Esophagus squamous epithelium (tissue), 5 donors: ENCODE results near the gene PRKCA. TPM values are rescaled to one million over a fixed set of nuclear protein-coding genes. Genes with fewer than 3 reads are reported as not detected.
A peak's percentile ranks its signal among the peaks of the same experiment; 100 is the strongest.

Experiments used
- DNase-seq: peaks from one replicate; lab custom pipeline; 2025; lab: John Stamatoyannopoulos, UW
- H3K27ac ChIP-seq, 4 donors: fragments of 200-600 bp; sonication (generic); one replicate each; pipeline ENCODE4 v1.5.1; 2016 to 2019; ENCODE audit warnings: mild to moderate bottlenecking in 1 of 4
- H3K27me3 ChIP-seq, 4 donors: fragments of 200-600 bp; sonication (generic); 1 replicate in 3 of 4; 2 replicates in 1 of 4; pipeline versions ENCODE4 v1.5.1 to v1.6.0; 2017 to 2021; ENCODE audit warnings: antibody characterized with exemption in 1 of 4
- H3K36me3 ChIP-seq, 3 donors: fragments of 200-600 bp; sonication (generic); one replicate each; pipeline ENCODE4 v1.5.1; 2016 to 2019
- H3K4me1 ChIP-seq, 3 donors: fragments of 200-600 bp; sonication (generic); one replicate each; pipeline ENCODE4 v1.5.1; 2017 to 2019
- H3K4me3 ChIP-seq, 4 donors: fragments of 200-600 bp; sonication (generic); 1 replicate in 3 of 4; 2 replicates in 1 of 4; pipeline ENCODE4 v1.5.1; 2016 to 2019; ENCODE audit warnings: mild to moderate bottlenecking in 2 of 4, moderate library complexity in 1 of 4
- H3K9me3 ChIP-seq, 3 donors: fragments of 200-600 bp; sonication (generic); one replicate each; pipeline ENCODE4 v1.5.1; 2016 to 2019
- POLR2A ChIP-seq, 4 donors: fragments of 450-650 bp; IDR thresholded peaks; one replicate each; pipeline ENCODE4 v1.6.1; 2017; ENCODE audit warnings: antibody characterized with exemption in 4 of 4, mild to moderate bottlenecking in 4 of 4, moderate library complexity in 3 of 4
- WGBS, 2 donors: methylation state at CpG; one replicate each; pipeline ENCODE4 v1.1.5; 2018; 5-methylcytosine and 5-hydroxymethylcytosine counted together
- intact Hi-C: fragments of 100-400 bp; cut with DNase I; formaldehyde crosslinking; loops from one replicate; pipeline ENCODE4 v1.15.0; 2022
- total RNA-seq, 4 donors: library from RNA; depleted of rRNA; stranded (reverse); fragments of >200 nt; gene quantifications; one replicate each; pipeline ENCODE4 v1.1.0, GENCODE V29; 2016
- TF ChIP-seq, protein P1 (sequence below), 6 experiments: fragments of 450-650 bp in 4 of 6; fragments of 200-600 bp in 2 of 6; sonication (generic) in 2 of 6; IDR thresholded peaks; one replicate each; pipeline ENCODE4 v1.5.1; 2016 to 2019; ENCODE audit warnings: antibody characterized with exemption in 6 of 6, mild to moderate bottlenecking in 4 of 6, moderate library complexity in 4 of 6
- donor health status: DM: yes; HTN: yes; CAD: no.

Gene PRKCA
- total RNA-seq, 4 donors from 2014 or later = 2.4 to 9.2 (median 4.2) TPM

DNA sequence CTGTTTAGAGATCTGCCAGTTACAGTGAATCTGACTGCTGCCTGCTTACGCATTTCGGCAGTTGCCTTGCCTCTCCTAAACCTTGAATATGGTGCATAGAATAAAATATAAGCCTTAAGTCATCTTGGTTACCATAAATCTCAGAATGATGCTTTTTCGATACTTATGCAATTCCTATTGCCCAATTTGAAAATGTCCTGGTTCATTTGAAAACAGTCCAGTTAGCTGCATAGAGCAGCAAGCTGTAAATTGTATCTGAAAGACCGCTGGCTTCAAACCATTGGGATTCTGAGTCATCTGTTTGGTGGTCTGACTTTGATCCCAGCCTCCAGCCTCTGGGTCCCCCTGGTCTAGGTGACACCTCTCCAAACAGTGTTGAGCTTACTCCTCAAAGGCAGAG is 2.7 kb upstream of the PRKCA start:
- H3K27ac ChIP-seq = no peak overlapping the region
- intact Hi-C loops = no loop called here
- WGBS, 2 donors = 95% methylated on average over 4 of the region's 4 CpGs
- peaks cover 5 to 30% (median 13%) of the 10 kb centered on the region in 3 donors for H3K4me1 ChIP-seq
- no peak for DNase-seq
- no peak overlapping the region for H3K4me3 ChIP-seq
- TF ChIP-seq POLR2A (IDR thresholded peaks at IDR 0.05) = no peak
- TF ChIP-seq, protein P1, sequence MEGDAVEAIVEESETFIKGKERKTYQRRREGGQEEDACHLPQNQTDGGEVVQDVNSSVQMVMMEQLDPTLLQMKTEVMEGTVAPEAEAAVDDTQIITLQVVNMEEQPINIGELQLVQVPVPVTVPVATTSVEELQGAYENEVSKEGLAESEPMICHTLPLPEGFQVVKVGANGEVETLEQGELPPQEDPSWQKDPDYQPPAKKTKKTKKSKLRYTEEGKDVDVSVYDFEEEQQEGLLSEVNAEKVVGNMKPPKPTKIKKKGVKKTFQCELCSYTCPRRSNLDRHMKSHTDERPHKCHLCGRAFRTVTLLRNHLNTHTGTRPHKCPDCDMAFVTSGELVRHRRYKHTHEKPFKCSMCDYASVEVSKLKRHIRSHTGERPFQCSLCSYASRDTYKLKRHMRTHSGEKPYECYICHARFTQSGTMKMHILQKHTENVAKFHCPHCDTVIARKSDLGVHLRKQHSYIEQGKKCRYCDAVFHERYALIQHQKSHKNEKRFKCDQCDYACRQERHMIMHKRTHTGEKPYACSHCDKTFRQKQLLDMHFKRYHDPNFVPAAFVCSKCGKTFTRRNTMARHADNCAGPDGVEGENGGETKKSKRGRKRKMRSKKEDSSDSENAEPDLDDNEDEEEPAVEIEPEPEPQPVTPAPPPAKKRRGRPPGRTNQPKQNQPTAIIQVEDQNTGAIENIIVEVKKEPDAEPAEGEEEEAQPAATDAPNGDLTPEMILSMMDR (IDR thresholded peaks at IDR 0.05) = no peak
- H3K36me3 ChIP-seq = no peaks in the 10 kb centered on the region
- H3K9me3 ChIP-seq = no peaks in the 10 kb centered on the region
- peaks cover 0 to 7% (median 0%) of the 10 kb centered on the region in 4 donors for H3K27me3 ChIP-seq

DNA sequence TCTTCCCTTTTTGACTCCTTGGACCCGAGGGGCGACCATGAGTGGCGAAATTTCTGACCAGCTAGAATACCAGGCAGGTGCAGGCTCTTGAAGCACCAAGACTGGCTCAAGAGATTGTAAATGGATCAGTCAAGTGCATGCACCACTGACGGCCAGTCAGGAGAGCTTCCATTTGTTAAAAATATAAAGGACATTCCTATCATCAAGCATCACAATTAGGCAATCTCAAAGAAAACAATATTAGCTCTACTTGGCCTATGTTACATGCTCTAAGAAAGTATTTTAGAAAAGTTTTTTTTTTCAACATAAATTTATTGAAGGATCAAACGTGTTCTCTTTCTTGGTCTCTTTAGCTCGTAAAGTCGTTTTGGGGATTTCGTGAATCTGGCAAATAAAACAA is 1.5 kb upstream of the PRKCA start:
- peaks cover 5 to 43% (median 15%) of the 10 kb centered on the region in 3 donors for H3K4me1 ChIP-seq
- peaks cover 0 to 7% (median 0%) of the 10 kb centered on the region in 4 donors for H3K27me3 ChIP-seq
- H3K27ac ChIP-seq = no peak overlapping the region
- peak overlapping the region in 1 of 4 donors; percentile 73 for H3K4me3 ChIP-seq
- no peaks in the 10 kb centered on the region for H3K36me3 ChIP-seq
- WGBS, 2 donors = 71 to 75% methylated on average over 8 of the region's 8 CpGs
- no peak for DNase-seq
- H3K9me3 ChIP-seq = no peaks in the 10 kb centered on the region
- TF ChIP-seq, protein P1 (IDR thresholded peaks at IDR 0.05) = no peak
- TF ChIP-seq POLR2A (IDR thresholded peaks at IDR 0.05) = no peak
- intact Hi-C loops = no loop called here

DNA sequence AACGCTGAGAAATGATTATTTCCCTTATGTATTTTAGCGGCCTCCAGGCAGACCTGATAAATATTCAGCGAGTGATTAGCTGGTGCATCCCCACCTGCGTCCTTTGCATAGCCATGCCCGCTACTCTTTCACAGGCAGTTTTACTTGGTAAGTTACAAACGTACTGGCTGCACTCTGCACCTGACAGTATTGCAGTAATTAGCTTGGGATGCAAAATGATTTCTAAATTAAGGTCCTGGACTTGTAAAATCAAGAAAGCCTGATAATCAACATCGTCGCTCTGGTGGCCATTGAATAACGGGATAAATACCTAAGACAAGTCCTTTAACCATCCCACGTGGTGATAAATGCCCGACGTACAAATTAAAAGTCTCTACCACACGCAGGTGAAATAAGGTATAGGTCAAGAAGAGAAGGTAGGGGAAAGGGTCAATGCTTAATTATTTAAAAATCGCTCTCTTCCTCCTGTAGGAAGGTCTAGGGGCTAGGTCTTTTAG is 998 bp upstream of the PRKCA start:
- TF ChIP-seq, protein P1 (IDR thresholded peaks at IDR 0.05) = no peak
- no peak for TF ChIP-seq POLR2A (IDR thresholded peaks at IDR 0.05)
- Histone ChIP-seq H3K9me3 (no peaks in the 10 kb centered on the region), H3K4me3 (peak overlapping the region; percentile 60 to 89 (median 72)), H3K36me3 (no peaks in the 10 kb centered on the region), H3K4me1 (peaks cover 5 to 47% (median 15%) of the 10 kb centered on the region in 3 donors), H3K27me3 (peaks cover 0 to 7% (median 0%) of the 10 kb centered on the region in 4 donors), H3K27ac (peak overlapping the region in 2 of 4 donors; percentile 72 to 87)
- 30 to 34% methylated on average over 14 of the region's 14 CpGs for WGBS, 2 donors
- intact Hi-C loops = no loop called here
- DNase-seq = no peak

DNA sequence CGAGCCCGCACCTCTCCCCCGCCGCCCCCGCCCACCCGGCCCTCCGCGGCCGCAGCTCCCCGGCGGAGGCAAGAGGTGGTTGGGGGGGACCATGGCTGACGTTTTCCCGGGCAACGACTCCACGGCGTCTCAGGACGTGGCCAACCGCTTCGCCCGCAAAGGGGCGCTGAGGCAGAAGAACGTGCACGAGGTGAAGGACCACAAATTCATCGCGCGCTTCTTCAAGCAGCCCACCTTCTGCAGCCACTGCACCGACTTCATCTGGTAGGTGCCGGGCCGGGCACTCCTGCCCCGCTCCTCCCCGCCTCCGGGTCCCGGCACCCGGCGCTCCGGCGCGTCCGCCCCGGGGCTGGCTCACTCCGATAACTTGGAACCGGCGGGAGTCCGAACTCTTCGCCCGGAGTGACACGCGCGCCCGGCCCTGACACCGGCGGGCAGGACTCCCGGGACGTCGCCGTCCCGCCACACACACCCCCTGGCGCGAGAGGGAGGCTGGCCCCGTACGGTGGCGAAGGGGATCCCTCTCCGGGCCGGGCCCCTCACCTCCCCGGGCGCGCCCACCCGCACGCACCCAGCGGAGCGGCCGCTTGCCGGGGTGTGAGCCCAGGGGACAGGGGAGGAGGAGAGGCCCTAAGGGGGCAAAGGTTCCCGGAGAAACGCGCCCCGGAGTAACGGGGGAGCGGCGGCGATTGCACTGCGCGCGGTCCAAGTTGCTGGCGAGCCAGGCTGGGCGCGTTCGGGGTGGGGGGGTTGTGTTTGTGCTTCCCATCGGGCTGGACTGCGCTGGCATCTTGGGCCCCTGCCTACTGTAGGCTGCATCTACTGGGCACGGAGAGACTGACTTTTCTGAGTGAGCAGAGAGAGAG is 581 bp downstream of the PRKCA start:
- TF ChIP-seq POLR2A (IDR thresholded peaks at IDR 0.05) = no peak
- TF ChIP-seq, protein P1 (IDR thresholded peaks at IDR 0.05) = no peak
- peaks cover 5 to 49% (median 15%) of the 10 kb centered on the region in 3 donors for H3K4me1 ChIP-seq
- intact Hi-C loops = no loop called here
- H3K27ac ChIP-seq = peak overlapping the region; percentile 73 to 92 (median 82)
- H3K9me3 ChIP-seq = no peaks in the 10 kb centered on the region
- no peaks in the 10 kb centered on the region for H3K36me3 ChIP-seq
- 0% methylated on average over 4 of the region's 91 CpGs; no CpG with 5 or more reads in 1 of the 2 donors for WGBS, 2 donors
- no peak for DNase-seq
- H3K27me3 ChIP-seq = peaks cover 0 to 7% (median 0%) of the 10 kb centered on the region in 4 donors
- H3K4me3 ChIP-seq = peak overlapping the region; percentile 60 to 89 (median 72)
